GM18526 (cell line): ENCODE measurements around the gene C2orf49.

Source experiments
- POLR2A ChIP-seq: IDR thresholded peaks from 3 replicates; pipeline ENCODE4 v1.6.1; 2011; ENCODE audit not compliant: insufficient read length; ENCODE audit errors: extremely low read depth

C2orf49 gene

GRCh38 chr2:105381101-105381668, 43.8 kb downstream of the C2orf49 start:
- no peak for TF ChIP-seq POLR2A

- no peak for TF ChIP-seq POLR2A
These were observed 44.8 kb downstream of the C2orf49 start for GRCh38 chr2:105382177-105382576.

GRCh38 chr2:105383432-105384166, 46.3 kb downstream of the C2orf49 start:
- no peak for TF ChIP-seq POLR2A

- no peak for TF ChIP-seq POLR2A
These were observed 46.9 kb downstream of the C2orf49 start for GRCh38 chr2:105384216-105384615.

GRCh38 chr2:105384861-105385260, 47.5 kb downstream of the C2orf49 start:
- TF ChIP-seq POLR2A = no peak

GRCh38 chr2:105385731-105386540, 48.6 kb downstream of the C2orf49 start:
- no peak for TF ChIP-seq POLR2A

- TF ChIP-seq POLR2A = no peak
These were observed 49.9 kb downstream of the C2orf49 start for GRCh38 chr2:105387225-105387624.

GRCh38 chr2:105388971-105389381, 51.6 kb downstream of the C2orf49 start:
- TF ChIP-seq POLR2A = no peak

- TF ChIP-seq POLR2A = no peak
These were observed 53.1 kb downstream of the C2orf49 start for GRCh38 chr2:105390454-105390853.

GRCh38 chr2:105391058-105391627, 53.8 kb downstream of the C2orf49 start:
- TF ChIP-seq POLR2A = no peak

GRCh38 chr2:105391763-105392662, 54.7 kb downstream of the C2orf49 start:
- no peak for TF ChIP-seq POLR2A

GRCh38 chr2:105393373-105394055, 56.2 kb downstream of the C2orf49 start:
- TF ChIP-seq POLR2A = no peak

- TF ChIP-seq POLR2A = no peak
These were observed 57.7 kb downstream of the C2orf49 start for GRCh38 chr2:105394951-105395611.

GRCh38 chr2:105395691-105396090, 58.4 kb downstream of the C2orf49 start:
- no peak for TF ChIP-seq POLR2A
